Measurements from ENCODE around the gene NTN3. TPM values are rescaled to one million over a fixed set of nuclear protein-coding genes. Genes with fewer than 3 reads are reported as not detected.

The NTN3 gene
- total RNA-seq, 1 donor from 2014 or later = 17.9 TPM

DNA sequence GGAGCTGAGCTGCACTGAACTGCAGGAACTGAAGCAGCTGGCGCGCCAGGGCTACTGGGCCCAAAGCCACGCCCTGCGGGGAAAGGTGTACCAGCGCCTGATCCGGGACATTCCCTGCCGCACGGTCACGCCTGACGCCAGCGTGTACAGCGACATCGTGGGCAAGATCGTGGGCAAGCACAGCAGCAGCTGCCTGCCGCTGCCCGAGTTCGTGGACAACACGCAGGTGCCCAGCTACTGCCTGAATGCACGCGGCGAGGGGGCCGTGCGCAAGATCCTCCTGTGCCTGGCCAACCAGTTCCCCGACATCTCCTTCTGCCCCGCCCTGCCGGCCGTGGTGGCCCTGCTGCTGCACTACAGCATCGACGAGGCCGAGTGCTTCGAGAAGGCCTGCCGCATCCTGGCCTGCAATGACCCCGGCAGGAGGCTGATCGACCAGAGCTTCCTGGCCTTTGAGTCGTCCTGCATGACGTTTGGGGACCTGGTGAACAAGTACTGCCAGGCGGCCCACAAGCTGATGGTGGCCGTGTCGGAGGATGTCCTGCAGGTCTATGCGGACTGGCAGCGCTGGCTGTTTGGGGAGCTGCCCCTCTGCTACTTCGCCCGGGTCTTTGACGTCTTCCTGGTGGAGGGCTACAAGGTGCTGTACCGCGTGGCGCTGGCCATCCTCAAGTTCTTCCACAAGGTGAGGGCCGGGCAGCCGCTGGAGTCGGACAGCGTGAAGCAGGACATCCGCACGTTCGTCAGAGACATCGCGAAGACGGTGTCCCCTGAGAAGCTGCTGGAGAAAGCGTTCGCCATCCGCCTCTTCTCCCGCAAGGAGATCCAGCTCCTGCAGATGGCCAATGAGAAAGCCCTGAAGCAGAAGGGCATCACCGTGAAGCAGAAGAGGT lies 25.4 kb downstream of the NTN3 start:
- H3K36me3 Mint-ChIP-seq = peaks cover 5% of the 10 kb centered on the region
- H3K4me1 Mint-ChIP-seq = no peaks in the 10 kb centered on the region
- DNase-seq (ENCODE audit: low spot score in 2 of 2, unreplicated experiment in 2 of 2) = no peak
- H3K9me3 Mint-ChIP-seq = no peaks in the 10 kb centered on the region
- H3K27me3 Mint-ChIP-seq (ENCODE audit: low read depth) = no peaks in the 10 kb centered on the region
- H3K4me3 Mint-ChIP-seq = no peak overlapping the region
- no peak overlapping the region for H3K27ac Mint-ChIP-seq
- TF ChIP-seq, protein P1, sequence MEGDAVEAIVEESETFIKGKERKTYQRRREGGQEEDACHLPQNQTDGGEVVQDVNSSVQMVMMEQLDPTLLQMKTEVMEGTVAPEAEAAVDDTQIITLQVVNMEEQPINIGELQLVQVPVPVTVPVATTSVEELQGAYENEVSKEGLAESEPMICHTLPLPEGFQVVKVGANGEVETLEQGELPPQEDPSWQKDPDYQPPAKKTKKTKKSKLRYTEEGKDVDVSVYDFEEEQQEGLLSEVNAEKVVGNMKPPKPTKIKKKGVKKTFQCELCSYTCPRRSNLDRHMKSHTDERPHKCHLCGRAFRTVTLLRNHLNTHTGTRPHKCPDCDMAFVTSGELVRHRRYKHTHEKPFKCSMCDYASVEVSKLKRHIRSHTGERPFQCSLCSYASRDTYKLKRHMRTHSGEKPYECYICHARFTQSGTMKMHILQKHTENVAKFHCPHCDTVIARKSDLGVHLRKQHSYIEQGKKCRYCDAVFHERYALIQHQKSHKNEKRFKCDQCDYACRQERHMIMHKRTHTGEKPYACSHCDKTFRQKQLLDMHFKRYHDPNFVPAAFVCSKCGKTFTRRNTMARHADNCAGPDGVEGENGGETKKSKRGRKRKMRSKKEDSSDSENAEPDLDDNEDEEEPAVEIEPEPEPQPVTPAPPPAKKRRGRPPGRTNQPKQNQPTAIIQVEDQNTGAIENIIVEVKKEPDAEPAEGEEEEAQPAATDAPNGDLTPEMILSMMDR (IDR thresholded peaks at IDR 0.05; ENCODE audit: unreplicated experiment) = no peak

DNA sequence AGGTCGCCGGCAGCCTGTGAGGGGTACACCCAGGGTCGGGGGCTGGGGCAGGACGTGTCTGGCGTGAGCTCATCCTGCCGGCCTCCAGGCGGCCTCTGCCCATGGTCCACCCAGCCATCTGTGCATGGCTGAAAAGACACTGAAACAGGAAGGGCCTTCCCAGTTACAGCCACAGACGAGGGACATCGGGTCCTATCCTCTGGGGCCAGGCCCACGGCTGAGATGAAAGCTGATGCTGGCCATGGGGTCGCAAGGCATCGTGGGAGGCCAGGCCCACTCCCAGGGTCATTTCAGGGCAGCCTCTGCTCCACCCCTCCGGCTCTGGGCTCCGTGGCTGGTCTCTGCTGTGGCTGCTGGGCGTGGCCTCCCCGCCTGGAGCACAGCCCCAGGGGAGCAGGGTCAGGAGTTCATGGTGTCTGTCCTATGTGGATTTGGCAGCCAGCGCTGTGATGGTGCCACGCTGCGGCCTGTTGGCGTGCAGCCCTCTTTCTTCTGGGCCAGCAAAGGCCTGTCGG lies 26.1 kb downstream of the NTN3 start:
- DNase-seq (ENCODE audit: low spot score in 2 of 2, unreplicated experiment in 2 of 2) = no peak
- H3K4me1 Mint-ChIP-seq = peaks cover 5% of the 10 kb centered on the region
- H3K4me3 Mint-ChIP-seq = no peak overlapping the region
- TF ChIP-seq, protein P1 (IDR thresholded peaks at IDR 0.05; ENCODE audit: unreplicated experiment) = no peak
- H3K27me3 Mint-ChIP-seq (ENCODE audit: low read depth) = no peaks in the 10 kb centered on the region
- H3K27ac Mint-ChIP-seq = no peak overlapping the region
- peaks cover 5% of the 10 kb centered on the region for H3K36me3 Mint-ChIP-seq
- no peaks in the 10 kb centered on the region for H3K9me3 Mint-ChIP-seq

DNA sequence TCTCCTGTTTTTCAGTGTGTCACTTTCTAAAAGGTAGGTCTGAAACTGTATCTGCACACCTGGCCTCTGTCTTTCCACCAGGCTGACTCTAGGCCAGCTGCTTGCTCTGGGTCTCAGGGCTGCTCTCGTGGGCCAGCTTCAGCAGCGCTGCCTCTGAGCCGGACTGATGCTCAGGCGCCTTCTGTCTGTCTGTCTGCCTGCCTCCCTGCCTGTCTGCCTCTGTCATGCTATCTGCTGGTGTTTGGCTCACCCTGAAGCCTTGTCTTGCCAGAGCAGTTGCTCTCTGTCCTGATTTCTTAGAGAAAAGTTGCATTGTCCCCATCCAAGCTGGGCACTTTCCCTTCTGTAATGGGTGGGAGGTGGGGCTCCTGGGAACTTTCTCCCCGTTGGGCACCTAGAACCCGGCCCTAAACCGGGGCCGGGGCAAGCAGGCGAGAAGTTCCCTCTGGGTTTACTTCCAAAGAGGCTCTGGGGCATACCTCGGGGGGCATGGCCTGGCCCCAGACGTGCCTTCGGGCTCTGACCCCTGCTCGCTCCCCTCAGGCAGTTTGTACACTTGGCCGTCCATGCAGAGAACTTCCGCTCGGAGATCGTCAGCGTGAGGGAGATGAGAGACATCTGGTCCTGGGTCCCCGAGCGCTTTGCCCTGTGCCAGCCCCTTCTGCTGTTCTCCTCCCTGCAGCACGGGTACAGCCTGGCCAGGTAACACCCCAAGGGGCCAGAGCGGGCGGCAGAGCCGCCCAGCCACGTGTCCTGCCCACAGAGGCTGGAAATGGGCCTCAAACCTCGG lies 26.8 kb downstream of the NTN3 start:
- DNase-seq (ENCODE audit: low spot score in 2 of 2, unreplicated experiment in 2 of 2) = no peak
- Mint-ChIP-seq H3K27ac (peak overlapping the region; percentile 69), H3K9me3 (no peaks in the 10 kb centered on the region), H3K36me3 (peaks cover 5% of the 10 kb centered on the region), H3K27me3 (ENCODE audit: low read depth) (no peaks in the 10 kb centered on the region), H3K4me1 (peaks cover 12% of the 10 kb centered on the region), H3K4me3 (no peak overlapping the region)
- TF ChIP-seq, protein P1 (IDR thresholded peaks at IDR 0.05; ENCODE audit: unreplicated experiment) = no peak

DNA sequence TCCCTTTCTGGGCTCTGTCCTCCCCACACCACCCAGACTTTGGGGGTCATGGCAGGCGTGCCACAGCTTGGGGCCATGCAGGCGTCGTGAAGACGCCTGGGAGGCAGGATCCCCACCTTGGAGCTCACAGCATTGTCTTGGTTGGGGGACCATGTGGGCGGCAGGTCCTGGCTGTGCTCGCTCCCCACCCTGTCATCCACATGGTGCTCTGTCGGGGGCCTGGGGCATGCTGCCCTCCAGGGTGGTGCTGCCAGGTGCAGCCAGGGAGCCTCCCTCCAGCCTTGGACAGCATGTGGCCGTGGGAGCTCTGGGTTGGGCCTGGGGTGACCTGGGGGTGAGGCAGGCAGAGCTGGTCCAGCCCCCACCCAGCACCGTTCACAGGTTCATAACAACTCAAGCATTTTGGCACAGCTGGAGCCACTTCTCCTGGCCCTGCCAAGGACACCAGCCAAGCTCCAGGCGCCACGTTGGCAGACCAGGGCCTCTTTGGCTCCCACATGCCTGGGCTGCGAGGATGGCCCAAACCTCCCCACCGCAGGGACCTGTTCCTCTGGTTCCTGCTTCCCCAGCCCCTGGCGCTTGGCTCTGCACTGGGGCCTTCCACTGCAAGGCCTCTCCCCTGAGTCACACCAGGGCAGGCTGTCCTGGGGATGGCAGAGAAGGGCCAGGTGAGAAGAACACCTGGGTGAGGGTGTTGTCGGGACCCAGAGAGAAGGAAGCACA lies 27.6 kb downstream of the NTN3 start:
- no peaks in the 10 kb centered on the region for H3K9me3 Mint-ChIP-seq
- H3K27me3 Mint-ChIP-seq (ENCODE audit: low read depth) = no peaks in the 10 kb centered on the region
- TF ChIP-seq, protein P1 (IDR thresholded peaks at IDR 0.05; ENCODE audit: unreplicated experiment) = no peak
- no peak overlapping the region for H3K4me3 Mint-ChIP-seq
- H3K27ac Mint-ChIP-seq = no peak overlapping the region
- no peak for DNase-seq (ENCODE audit: low spot score in 2 of 2, unreplicated experiment in 2 of 2)
- peaks cover 5% of the 10 kb centered on the region for H3K36me3 Mint-ChIP-seq
- H3K4me1 Mint-ChIP-seq = peaks cover 13% of the 10 kb centered on the region

DNA sequence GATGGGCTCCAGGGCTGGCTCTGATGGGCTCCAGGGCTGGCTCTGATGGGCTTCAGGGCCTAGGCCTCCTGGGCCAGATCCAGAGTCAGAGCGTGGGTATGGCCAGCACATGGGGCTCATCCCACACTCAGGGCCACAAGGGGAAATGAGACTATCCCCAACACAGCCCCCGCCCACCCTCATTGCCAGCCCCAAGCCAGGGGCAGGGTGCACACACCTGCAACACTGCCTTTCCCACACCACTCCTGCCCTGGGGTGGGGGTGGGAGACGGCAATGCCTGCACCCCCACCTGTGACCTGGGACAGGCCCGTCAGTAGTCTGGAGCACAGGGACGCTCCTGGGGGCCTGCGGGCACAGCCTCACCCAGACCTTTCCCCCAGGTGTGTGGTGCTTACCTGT lies 28.4 kb downstream of the NTN3 start:
- TF ChIP-seq, protein P1 (IDR thresholded peaks at IDR 0.05; ENCODE audit: unreplicated experiment) = no peak
- Mint-ChIP-seq H3K36me3 (peaks cover 5% of the 10 kb centered on the region), H3K27me3 (ENCODE audit: low read depth) (no peaks in the 10 kb centered on the region), H3K4me3 (no peak overlapping the region), H3K4me1 (peaks cover 13% of the 10 kb centered on the region), H3K27ac (no peak overlapping the region), H3K9me3 (no peaks in the 10 kb centered on the region)
- DNase-seq (ENCODE audit: low spot score in 2 of 2, unreplicated experiment in 2 of 2) = no peak
